Measurements from ENCODE around the gene AP1G2.
"Not testable (repeated sequence)": the region's sequence is repeated elsewhere in the genome, so short reads cannot be mapped to it uniquely, and the experiment has no call there.

AP1G2 gene

GRCh38 chr14:23567186-23568020, at the start of gene AP1G2:
Gene AP1G2 (minus strand): TSS chr14:23567791. CDS start chr14:23567314, 477 bp downstream.
- peak; percentile 82 to 97 for DNase-seq (ENCODE audit: low spot score in 2 of 2)
- in situ Hi-C loops (cut with MboI; ENCODE audit: low sequenced_read_pairs), result no loop called here
- Histone ChIP-seq H3K36me3 (replicated peaks) (peaks cover 15% of the 10 kb centered on the region), H3K4me3 (peak within 1 kb of the TSS; percentile 79), H3K9me3 (no peaks in the 10 kb centered on the region), H3K27me3 (ENCODE audit: low read depth) (no peaks in the 10 kb centered on the region), H3K4me1 (peaks cover 18% of the 10 kb centered on the region)

GRCh38 chr14:23615856-23616255, 48.3 kb upstream of the AP1G2 start:
- Histone ChIP-seq H3K36me3 (replicated peaks) (no peaks in the 10 kb centered on the region), H3K4me1 (no peaks in the 10 kb centered on the region), H3K9me3 (no peaks in the 10 kb centered on the region), H3K4me3 (no peak overlapping the region), H3K27me3 (ENCODE audit: low read depth) (peaks cover 5% of the 10 kb centered on the region; the same call in 1 of the 2 replicates)
- in situ Hi-C loops (cut with MboI; ENCODE audit: low sequenced_read_pairs), result no loop called here
- DNase-seq (ENCODE audit: low spot score in 2 of 2), result no peak

- H3K4me1 ChIP-seq, result no peaks in the 10 kb centered on the region
- in situ Hi-C loops (cut with MboI; ENCODE audit: low sequenced_read_pairs), result no loop called here
- H3K27me3 ChIP-seq (ENCODE audit: low read depth), result peaks cover 5% of the 10 kb centered on the region; the same call in 1 of the 2 replicates
- H3K9me3 ChIP-seq, result no peaks in the 10 kb centered on the region
- H3K36me3 ChIP-seq (replicated peaks), result no peaks in the 10 kb centered on the region
- no peak for DNase-seq (ENCODE audit: low spot score in 2 of 2)
- H3K4me3 ChIP-seq, result no peak overlapping the region
These were observed 46.8 kb upstream of the AP1G2 start for GRCh38 chr14:23614395-23614828.

GRCh38 chr14:23613242-23614070, 45.9 kb upstream of the AP1G2 start:
- H3K9me3 ChIP-seq, result no peaks in the 10 kb centered on the region
- in situ Hi-C loops (cut with MboI; ENCODE audit: low sequenced_read_pairs), result no loop called here
- no peak for DNase-seq (ENCODE audit: low spot score in 2 of 2)
- peaks cover 5% of the 10 kb centered on the region; the same call in 1 of the 2 replicates for H3K27me3 ChIP-seq (ENCODE audit: low read depth)
- H3K4me3 ChIP-seq, result no peak overlapping the region
- H3K4me1 ChIP-seq, result no peaks in the 10 kb centered on the region
- H3K36me3 ChIP-seq (replicated peaks), result no peaks in the 10 kb centered on the region

GRCh38 chr14:23612802-23613201, 45.2 kb upstream of the AP1G2 start:
- DNase-seq (ENCODE audit: low spot score in 2 of 2), result no peak
- no peaks in the 10 kb centered on the region for H3K9me3 ChIP-seq
- in situ Hi-C loops (cut with MboI; ENCODE audit: low sequenced_read_pairs), result no loop called here
- H3K4me1 ChIP-seq, result no peaks in the 10 kb centered on the region
- H3K36me3 ChIP-seq (replicated peaks), result no peaks in the 10 kb centered on the region
- no peak overlapping the region for H3K4me3 ChIP-seq
- peaks cover 5% of the 10 kb centered on the region; the same call in 1 of the 2 replicates for H3K27me3 ChIP-seq (ENCODE audit: low read depth)

GRCh38 chr14:23612354-23612732, 44.8 kb upstream of the AP1G2 start:
- DNase-seq (ENCODE audit: low spot score in 2 of 2), result no peak
- peaks cover 5% of the 10 kb centered on the region; the same call in 1 of the 2 replicates for H3K27me3 ChIP-seq (ENCODE audit: low read depth)
- in situ Hi-C loops (cut with MboI; ENCODE audit: low sequenced_read_pairs), result no loop called here

GRCh38 chr14:23610815-23611289, 43.3 kb upstream of the AP1G2 start:
- Histone ChIP-seq H3K4me1 (no peaks in the 10 kb centered on the region), H3K27me3 (ENCODE audit: low read depth) (peaks cover 5% of the 10 kb centered on the region; the same call in 1 of the 2 replicates), H3K4me3 (no peak overlapping the region), H3K9me3 (no peaks in the 10 kb centered on the region), H3K36me3 (replicated peaks) (no peaks in the 10 kb centered on the region)
- no peak for DNase-seq (ENCODE audit: low spot score in 2 of 2)
- in situ Hi-C loops (cut with MboI; ENCODE audit: low sequenced_read_pairs), result no loop called here

More at GRCh38 chr14:23612354-23612732, 44.8 kb upstream of the AP1G2 start:
- Histone ChIP-seq H3K36me3 (replicated peaks) (no peaks in the 10 kb centered on the region), H3K4me1 (no peaks in the 10 kb centered on the region), H3K4me3 (no peak overlapping the region), H3K9me3 (no peaks in the 10 kb centered on the region)

GRCh38 chr14:23610090-23610814, 42.7 kb upstream of the AP1G2 start:
- Histone ChIP-seq H3K36me3 (replicated peaks) (no peaks in the 10 kb centered on the region), H3K4me1 (no peaks in the 10 kb centered on the region), H3K27me3 (ENCODE audit: low read depth) (peaks cover 5% of the 10 kb centered on the region; the same call in 1 of the 2 replicates), H3K9me3 (no peaks in the 10 kb centered on the region), H3K4me3 (no peak overlapping the region)
- DNase-seq (ENCODE audit: low spot score in 2 of 2), result no peak
- in situ Hi-C loops (cut with MboI; ENCODE audit: low sequenced_read_pairs), result no loop called here

GRCh38 chr14:23609411-23610089, 42.0 kb upstream of the AP1G2 start:
- H3K4me1 ChIP-seq; H3K36me3 ChIP-seq (replicated peaks); DNase-seq (ENCODE audit: low spot score in 2 of 2); in situ Hi-C loops (cut with MboI; ENCODE audit: low sequenced_read_pairs); H3K4me3 ChIP-seq; H3K9me3 ChIP-seq; H3K27me3 ChIP-seq (ENCODE audit: low read depth): not testable (repeated sequence)

GRCh38 chr14:23609001-23609400, 41.4 kb upstream of the AP1G2 start:
- Histone ChIP-seq H3K4me1 (no peaks in the 10 kb centered on the region), H3K9me3 (no peaks in the 10 kb centered on the region), H3K27me3 (ENCODE audit: low read depth) (peaks cover 5% of the 10 kb centered on the region; the same call in 1 of the 2 replicates), H3K36me3 (replicated peaks) (no peaks in the 10 kb centered on the region), H3K4me3 (no peak overlapping the region)
- DNase-seq (ENCODE audit: low spot score in 2 of 2), result no peak
- in situ Hi-C loops (cut with MboI; ENCODE audit: low sequenced_read_pairs), result no loop called here

- Histone ChIP-seq H3K4me3 (no peak overlapping the region), H3K9me3 (no peaks in the 10 kb centered on the region), H3K4me1 (no peaks in the 10 kb centered on the region), H3K27me3 (ENCODE audit: low read depth) (peaks cover 4% of the 10 kb centered on the region; the same call in 1 of the 2 replicates), H3K36me3 (replicated peaks) (no peaks in the 10 kb centered on the region)
- no peak for DNase-seq (ENCODE audit: low spot score in 2 of 2)
- in situ Hi-C loops (cut with MboI; ENCODE audit: low sequenced_read_pairs), result no loop called here
These were observed 40.9 kb upstream of the AP1G2 start for GRCh38 chr14:23608454-23608853.

GRCh38 chr14:23605931-23606585, 38.5 kb upstream of the AP1G2 start:
- Histone ChIP-seq H3K4me1 (no peaks in the 10 kb centered on the region), H3K9me3 (no peaks in the 10 kb centered on the region), H3K36me3 (replicated peaks) (no peaks in the 10 kb centered on the region), H3K4me3 (no peak overlapping the region), H3K27me3 (ENCODE audit: low read depth) (no peaks in the 10 kb centered on the region)
- in situ Hi-C loops (cut with MboI; ENCODE audit: low sequenced_read_pairs), result no loop called here
- no peak for DNase-seq (ENCODE audit: low spot score in 2 of 2)

Measured in HAP-1 (cell line).